HG03108 (cell line): ENCODE measurements around the gene MYCBPAP.
"Not testable (repeated sequence)": the region's sequence is repeated elsewhere in the genome, so short reads cannot be mapped to it uniquely, and the experiment has no call there.

Experiments used
- ATAC-seq: cut with Tn5 transposase; IDR thresholded peaks from one replicate; pipeline ENCODE4 v1.9.1; 2021; ENCODE audit warnings: moderate library complexity; ENCODE audit not compliant: unreplicated experiment

Gene MYCBPAP

DNA sequence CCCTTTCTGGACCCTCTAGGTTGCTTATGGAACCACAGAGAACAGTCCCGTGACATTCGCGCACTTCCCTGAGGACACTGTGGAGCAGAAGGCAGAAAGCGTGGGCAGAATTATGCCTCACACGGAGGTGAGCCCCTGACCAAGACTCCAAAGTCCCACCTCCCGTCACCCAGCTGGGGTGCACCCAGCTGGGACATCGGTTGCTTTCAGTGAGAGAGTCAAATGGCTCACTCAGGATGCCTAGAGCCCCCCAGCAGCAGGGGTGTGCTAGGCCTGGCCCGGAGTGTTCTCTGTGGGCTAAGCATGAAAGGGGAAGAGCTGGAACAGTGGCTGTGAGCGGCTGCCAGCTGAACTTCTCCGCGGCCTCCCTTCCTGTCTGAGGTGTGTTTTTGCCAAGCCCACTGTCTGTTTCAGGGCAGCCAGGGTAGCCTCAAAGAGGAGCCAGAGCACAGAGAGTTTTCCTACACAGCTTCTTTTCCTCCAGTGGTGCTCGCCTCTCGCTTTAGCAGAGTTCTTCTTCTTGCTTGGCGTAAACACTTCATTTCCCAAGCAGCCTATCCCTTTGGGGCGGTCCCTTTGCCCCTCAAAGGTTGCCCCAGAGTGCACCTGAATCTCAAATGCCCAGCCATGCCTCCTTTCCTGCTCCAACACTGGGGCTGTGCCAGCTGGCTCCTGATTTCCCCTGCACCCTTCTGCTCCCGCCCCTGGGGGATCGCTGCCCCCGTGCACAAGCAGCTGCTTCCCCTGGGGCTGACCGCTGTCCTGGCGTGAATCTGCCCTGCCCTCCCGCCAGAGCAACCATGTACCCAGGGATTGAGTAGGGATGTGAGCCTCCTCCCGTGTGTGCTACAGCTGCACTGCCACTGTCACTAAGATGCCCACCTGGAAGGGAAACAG lies 37.0 kb upstream of the MYCBPAP start:
- no peak for ATAC-seq

GRCh38 chr17:50472286-50472685 lies 36.0 kb upstream of the MYCBPAP start:
- ATAC-seq, result no peak

DNA sequence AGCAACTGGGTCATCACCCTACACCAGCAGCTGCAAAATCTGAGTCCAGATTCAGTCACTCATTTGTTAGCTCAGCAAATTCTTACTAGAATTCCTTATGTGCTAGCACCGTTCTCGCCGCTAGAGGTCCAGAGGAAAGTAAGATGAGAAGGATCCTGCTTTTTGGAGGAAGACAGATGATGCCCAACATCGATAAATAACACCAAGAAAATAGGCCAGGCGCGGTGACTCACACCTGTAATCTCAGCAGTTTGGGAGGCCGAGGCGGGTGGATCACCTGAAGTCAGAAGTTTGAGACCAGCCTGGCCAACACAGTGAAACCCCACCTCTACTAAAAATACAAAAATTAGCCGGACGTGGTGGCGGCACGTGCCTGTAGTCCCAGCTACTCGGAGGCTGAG lies 35.5 kb upstream of the MYCBPAP start:
- ATAC-seq, result not testable (repeated sequence)

- ATAC-seq, result no peak
Measured at GRCh38 chr17:50473901-50474300, 34.3 kb upstream of the MYCBPAP start.

- no peak for ATAC-seq
Measured at GRCh38 chr17:50474523-50474922, 33.7 kb upstream of the MYCBPAP start.

DNA sequence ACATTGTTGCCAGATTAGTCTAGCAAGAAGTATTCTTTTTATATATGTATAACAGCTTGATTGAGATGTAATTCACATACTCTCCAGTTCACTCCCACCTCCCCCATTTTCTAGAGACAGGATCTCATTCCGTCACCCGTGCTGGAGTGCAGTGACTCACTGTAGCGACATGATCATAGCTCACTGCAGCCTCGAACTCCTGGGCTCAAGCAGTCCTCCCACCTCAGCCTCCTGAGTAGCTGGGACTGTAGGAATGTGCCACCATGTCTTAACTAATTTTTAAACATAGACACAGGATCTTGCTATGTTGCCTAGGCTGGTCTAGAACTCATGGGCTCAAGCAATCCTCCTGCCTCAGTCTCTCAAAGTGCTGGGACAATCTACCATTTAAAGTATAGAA lies 32.9 kb upstream of the MYCBPAP start:
- no peak for ATAC-seq

DNA sequence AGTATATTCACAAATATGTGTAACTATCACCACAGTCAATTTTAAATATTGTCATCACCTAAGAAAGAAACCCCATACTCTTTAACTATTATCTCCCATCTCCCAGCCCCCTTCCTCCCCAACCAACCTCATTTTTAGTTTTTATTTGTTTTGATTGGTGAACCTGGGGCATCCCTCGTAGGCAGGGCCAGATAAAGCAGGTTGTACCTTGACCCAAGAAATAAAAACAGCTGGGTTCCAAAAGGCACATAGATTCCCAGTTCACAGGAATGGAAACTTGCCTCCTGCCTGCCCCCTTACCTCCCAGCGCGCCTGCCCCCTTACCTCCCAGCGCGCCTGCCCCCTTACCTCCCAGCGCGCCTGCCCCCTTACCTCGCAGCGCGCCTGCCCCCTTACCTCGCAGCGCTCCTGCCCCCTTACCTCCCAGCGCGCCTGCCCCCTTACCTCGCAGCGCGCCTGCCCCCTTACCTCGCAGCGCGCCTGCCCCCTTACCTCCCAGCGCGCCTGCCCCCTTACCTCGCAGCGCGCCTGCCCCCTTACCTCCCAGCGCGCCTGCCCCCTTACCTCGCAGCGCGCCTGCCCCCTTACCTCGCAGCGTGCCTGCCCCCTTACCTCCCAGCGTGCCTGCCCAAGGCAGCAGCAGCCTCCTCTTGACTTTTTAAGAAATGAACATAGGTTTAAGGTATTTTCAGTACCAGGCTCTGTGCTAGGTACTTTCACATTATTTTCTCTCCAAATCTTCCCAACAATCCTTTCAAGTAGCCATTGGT lies 32.3 kb upstream of the MYCBPAP start:
- ATAC-seq, result not testable (repeated sequence)

DNA sequence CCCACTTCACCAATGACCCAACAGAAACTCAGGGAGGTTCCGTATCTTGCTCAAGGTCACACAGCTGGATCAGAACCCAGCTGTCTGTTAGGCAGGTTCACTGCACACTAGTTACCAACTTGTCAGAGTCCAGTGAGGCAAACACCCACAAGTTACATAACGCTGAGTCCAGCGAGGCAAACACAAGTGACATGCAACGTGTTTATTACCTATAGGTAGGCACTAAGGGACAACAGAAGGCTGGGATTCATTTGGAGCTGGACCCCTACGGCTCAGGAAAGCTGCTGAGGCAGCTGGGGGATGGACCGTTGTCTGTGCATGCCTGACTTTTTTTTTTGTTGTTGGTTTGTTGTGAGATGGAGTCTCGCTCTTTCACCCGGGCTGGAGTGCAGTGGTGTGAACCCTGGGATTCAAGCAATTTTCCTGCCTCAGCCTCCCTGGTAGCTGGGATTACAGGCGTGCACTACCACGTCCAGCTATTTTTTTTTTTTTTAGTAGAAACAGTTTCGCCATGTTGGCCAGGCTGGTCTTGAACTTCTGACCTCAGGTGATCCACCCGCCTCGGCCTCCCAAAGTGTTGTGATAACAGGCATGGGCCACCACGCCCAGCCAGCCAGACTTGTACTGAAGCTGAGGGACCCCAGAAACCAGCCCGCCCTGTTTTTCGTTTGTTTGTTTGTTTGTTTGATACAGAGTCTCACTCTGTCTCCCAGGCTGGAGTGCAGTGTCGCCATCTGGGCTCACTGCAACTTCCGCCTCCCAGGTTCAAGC lies 31.5 kb upstream of the MYCBPAP start:
- ATAC-seq, result no peak

- ATAC-seq, result no peak
Measured at GRCh38 chr17:50477976-50478375, 30.3 kb upstream of the MYCBPAP start.

DNA sequence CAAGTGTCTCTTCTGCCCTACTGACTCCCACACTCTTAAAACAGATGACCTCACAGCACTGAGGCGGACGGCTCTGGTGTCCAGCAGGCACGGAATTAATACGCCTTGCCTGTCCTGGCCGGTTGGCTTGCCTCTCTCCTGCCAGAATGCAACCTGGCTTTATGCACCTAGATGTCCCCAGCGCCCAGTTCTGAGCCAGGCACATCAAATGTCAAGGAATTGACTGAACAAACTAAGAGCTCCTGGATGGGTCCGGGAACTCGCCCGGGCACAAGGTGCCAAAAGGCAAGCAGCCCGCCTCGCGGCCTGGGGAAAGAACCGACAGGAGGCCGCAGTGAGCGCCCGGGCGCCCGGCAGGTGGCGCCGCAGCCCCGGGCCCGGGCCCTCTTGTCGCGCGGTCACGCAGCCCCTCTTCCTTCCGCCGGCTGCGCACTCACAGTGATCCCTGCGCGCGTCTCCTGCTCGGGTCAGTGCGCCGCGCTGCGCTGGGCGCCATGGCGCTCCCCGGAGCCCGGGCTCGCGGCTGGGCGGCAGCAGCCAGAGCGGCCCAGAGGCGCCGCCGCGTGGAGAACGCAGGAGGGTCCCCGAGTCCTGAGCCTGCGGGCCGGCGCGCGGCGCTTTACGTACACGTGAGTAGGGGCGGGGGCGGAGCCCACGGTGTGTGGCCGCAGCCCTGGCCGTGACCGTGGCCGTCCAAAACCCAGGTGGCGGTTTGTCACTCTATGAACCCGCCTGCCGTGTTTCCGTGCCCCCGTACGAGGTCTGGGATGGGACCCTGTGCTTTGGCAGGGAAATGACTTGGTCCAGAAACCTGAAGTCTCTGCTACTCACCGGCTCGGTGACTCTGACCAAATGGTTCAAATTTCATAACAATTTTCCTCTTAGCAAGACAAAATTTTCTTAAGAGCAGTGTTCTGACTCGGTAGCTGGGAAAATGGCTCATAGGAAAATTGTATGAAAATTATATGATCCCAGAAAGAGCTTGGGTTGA lies 29.6 kb upstream of the MYCBPAP start, which contains the start of gene RSAD1:
Gene RSAD1 (plus strand): TSS at position 470 of the 991 bp plus-strand sequence. CDS start 25 bp downstream, at position 495.
- peak; percentile 85 for ATAC-seq

DNA sequence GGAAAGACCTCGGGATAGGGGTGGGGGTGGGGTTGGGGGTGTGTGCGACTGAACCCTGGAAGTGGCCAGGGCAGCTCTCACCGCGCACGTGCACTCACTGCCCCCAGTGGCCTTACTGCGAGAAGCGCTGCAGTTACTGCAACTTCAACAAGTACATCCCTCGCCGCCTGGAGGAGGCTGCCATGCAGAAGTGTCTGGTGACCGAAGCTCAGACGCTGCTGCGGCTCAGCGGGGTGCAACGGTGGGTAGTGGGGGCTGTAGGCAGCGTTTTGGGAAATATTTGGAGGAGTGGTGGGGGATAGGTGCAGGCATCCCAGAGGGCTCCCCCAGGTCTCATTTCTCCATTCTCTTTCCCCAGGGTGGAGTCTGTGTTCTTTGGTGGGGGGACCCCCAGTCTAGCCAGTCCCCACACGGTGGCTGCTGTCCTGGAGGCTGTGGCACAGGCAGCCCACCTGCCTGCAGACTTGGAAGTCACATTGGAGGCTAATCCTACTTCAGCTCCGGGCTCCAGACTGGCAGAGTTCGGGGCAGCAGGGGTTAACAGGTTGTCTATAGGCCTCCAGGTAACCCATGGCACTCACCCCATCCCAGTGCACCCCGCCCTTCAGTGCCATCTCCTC lies 28.6 kb upstream of the MYCBPAP start:
- no peak for ATAC-seq

DNA sequence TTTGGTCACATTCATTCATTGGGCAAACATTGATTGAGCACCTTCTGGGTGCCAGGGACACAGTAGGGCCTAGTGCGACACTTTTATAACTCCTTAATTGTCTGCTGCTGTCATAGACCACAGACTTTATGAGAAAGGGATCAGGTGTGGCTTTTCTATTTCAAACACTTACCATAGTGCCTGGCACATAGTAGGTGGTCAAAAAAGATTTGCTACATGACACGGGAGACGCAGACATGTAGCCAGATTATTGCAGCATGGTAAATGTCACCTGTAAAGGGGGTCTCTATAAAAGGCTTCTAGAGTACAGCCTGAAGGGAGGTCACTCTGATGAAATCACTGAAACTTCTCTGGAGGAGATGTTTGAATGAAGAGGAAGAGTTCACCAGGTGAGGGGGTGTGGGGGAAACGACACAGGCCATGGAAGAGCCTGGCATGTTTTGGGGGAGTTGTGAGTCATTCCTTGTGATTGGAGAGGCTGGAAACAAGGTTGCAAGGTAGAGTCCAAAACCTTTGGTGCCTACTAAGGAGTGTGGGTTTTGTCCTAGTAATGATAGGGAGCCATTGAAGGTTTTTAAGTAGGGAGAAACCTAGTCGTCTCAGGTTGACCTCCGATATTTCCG lies 28.0 kb upstream of the MYCBPAP start:
- ATAC-seq, result no peak

- ATAC-seq, result no peak
Measured at GRCh38 chr17:50480854-50481490, 27.3 kb upstream of the MYCBPAP start.

DNA sequence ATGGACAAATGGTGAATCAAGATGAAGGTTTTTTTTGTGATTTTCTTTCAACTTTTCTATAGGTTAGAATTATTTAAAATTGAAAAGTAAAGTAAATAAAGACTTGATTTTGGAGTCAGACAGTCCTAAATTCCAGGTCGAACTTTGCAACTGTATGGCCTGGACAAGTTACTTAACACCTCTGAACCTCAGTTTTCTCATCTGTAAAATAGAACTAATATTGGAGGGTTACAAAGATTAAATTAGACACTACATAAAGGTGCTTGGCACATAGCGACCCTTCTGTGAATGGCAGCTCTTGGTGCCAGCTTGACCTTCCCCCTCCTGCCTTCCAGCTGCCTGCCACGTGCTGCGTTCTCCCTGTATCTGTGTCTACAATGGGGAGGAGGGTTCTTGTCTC lies 26.6 kb upstream of the MYCBPAP start:
- no peak for ATAC-seq

DNA sequence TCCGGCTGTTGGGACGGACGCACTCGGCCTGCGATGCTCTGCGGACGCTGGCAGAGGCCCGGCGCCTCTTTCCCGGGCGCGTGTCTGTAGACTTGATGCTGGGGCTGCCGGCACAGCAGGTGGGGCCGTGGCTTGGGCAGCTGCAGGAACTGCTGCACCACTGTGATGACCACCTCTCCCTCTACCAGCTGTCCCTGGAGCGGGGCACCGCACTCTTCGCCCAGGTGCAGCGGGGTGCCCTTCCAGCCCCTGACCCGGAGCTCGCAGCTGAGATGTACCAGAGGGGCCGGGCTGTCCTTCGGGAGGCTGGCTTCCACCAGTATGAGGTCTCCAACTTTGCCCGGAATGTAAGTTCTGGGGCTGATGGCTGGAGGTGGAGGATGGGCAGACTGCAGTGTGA lies 26.1 kb upstream of the MYCBPAP start:
- no peak for ATAC-seq

- ATAC-seq, result no peak
Measured at GRCh38 chr17:50482516-50482915, 25.7 kb upstream of the MYCBPAP start.

GRCh38 chr17:50483266-50483665 lies 25.0 kb upstream of the MYCBPAP start:
- no peak for ATAC-seq

- ATAC-seq, result no peak
Measured at GRCh38 chr17:50484386-50485155, 23.7 kb upstream of the MYCBPAP start.
